ENCODE measurements around the gene NLGN3.

GRCh38 chrX:71098951-71099506, 45.6 kb upstream of the NLGN3 start:
- TF ChIP-seq CTCF (conservative IDR thresholded peaks at IDR 0.05 in 1 of 2, IDR thresholded peaks at IDR 0.05 in 1 of 2; ENCODE audit: extremely low read depth in 1 of 2, insufficient read depth in 1 of 2, low read depth in 1 of 2, low read length in 2 of 2) (no peak), EZH2 (IDR thresholded peaks at IDR 0.05; ENCODE audit: borderline replicate concordance, low read length) (no peak)
